Occipital lobe (tissue), 2 donors: Measurements from ENCODE around the gene SHANK3. TPM values are rescaled to one million over a fixed set of nuclear protein-coding genes. Genes with fewer than 3 reads are reported as not detected.
"Not testable (repeated sequence)": the region's sequence is repeated elsewhere in the genome, so short reads cannot be mapped to it uniquely, and the experiment has no call there.

Source experiments
- DNase-seq: peaks from one replicate; lab custom pipeline; 2025; lab: John Stamatoyannopoulos, UW
- total RNA-seq: library from RNA; depleted of rRNA; stranded (reverse); fragments of >200 nt; gene quantifications from one replicate; pipeline ENCODE4 v1.2.3, GENCODE V29; 2014

SHANK3 gene
- 6.2 TPM for total RNA-seq

- DNase-seq, result no peak
These were observed at the start of gene SHANK3 for GRCh38 chr22:50672471-50673230. Gene SHANK3 (plus strand): TSS chr22:50672823.

- DNase-seq, result no peak
These were observed 48.1 kb upstream of the SHANK3 start for GRCh38 chr22:50624347-50625130.

GRCh38 chr22:50625131-50625567, 47.5 kb upstream of the SHANK3 start:
- no peak for DNase-seq

- no peak for DNase-seq
These were observed 46.9 kb upstream of the SHANK3 start for GRCh38 chr22:50625568-50626313.

- DNase-seq, result no peak
These were observed 46.2 kb upstream of the SHANK3 start for GRCh38 chr22:50626314-50626849.

GRCh38 chr22:50626850-50627641, 45.6 kb upstream of the SHANK3 start:
- no peak for DNase-seq

GRCh38 chr22:50627642-50628542, 44.7 kb upstream of the SHANK3 start, which contains the start of gene ARSA:
Gene ARSA (minus strand): TSS chr22:50628152. CDS start chr22:50627779, 373 bp downstream.
- peak; percentile 80 for DNase-seq

GRCh38 chr22:50628543-50629134, 44.0 kb upstream of the SHANK3 start:
- no peak for DNase-seq

GRCh38 chr22:50630376-50630775, 42.2 kb upstream of the SHANK3 start:
- no peak for DNase-seq

GRCh38 chr22:50633086-50633485, 39.5 kb upstream of the SHANK3 start:
- DNase-seq, result no peak

GRCh38 chr22:50633771-50634170, 38.9 kb upstream of the SHANK3 start:
- DNase-seq, result no peak

GRCh38 chr22:50635591-50635990, 37.0 kb upstream of the SHANK3 start:
- no peak for DNase-seq

GRCh38 chr22:50640296-50640695, 32.3 kb upstream of the SHANK3 start:
- not testable (repeated sequence) for DNase-seq

- no peak for DNase-seq
These were observed 31.6 kb upstream of the SHANK3 start for GRCh38 chr22:50640857-50641647.

GRCh38 chr22:50641696-50642607, 30.7 kb upstream of the SHANK3 start:
- no peak for DNase-seq

- not testable (repeated sequence) for DNase-seq
These were observed 29.4 kb upstream of the SHANK3 start for GRCh38 chr22:50643021-50643820.

- DNase-seq, result not testable (repeated sequence)
These were observed 28.9 kb upstream of the SHANK3 start for GRCh38 chr22:50643821-50644101.
